ENCODE data around the gene SLC17A8.

The SLC17A8 gene

GRCh38 chr12:100395811-100396210, 38.9 kb downstream of the SLC17A8 start:
- no peak for TF ChIP-seq TCF4 (CRISPR knock-in tag; IDR thresholded peaks at IDR 0.05; ENCODE audit: borderline replicate concordance)
- TF ChIP-seq ARNTL (CRISPR knock-in tag; IDR thresholded peaks at IDR 0.05; ENCODE audit: borderline replicate concordance, low read depth): no peak
- TF ChIP-seq CSDC2 (CRISPR knock-in tag; IDR thresholded peaks at IDR 0.05): no peak
- TF ChIP-seq TSHZ2 (CRISPR knock-in tag; IDR thresholded peaks at IDR 0.05): no peak
- TF ChIP-seq ZC3H10 (CRISPR knock-in tag; IDR thresholded peaks at IDR 0.05): no peak
- no peak for TF ChIP-seq PATZ1 (CRISPR knock-in tag; IDR thresholded peaks at IDR 0.05; ENCODE audit: borderline replicate concordance)
- no peak for TF ChIP-seq OSR1 (CRISPR knock-in tag; IDR thresholded peaks at IDR 0.05)
- no peak for TF ChIP-seq ESRRG (CRISPR knock-in tag; IDR thresholded peaks at IDR 0.05)
- no peak for TF ChIP-seq ZNF8 (CRISPR knock-in tag; IDR thresholded peaks at IDR 0.05)
- no peak for TF ChIP-seq BACH2 (CRISPR knock-in tag; IDR thresholded peaks at IDR 0.05; ENCODE audit: borderline replicate concordance)
- no peak for TF ChIP-seq GLIS3 (CRISPR knock-in tag; IDR thresholded peaks at IDR 0.05)
- no peak for TF ChIP-seq PPARA (CRISPR knock-in tag; IDR thresholded peaks at IDR 0.05; ENCODE audit: borderline replicate concordance)
- TF ChIP-seq ZFP3 (CRISPR knock-in tag; IDR thresholded peaks at IDR 0.05): no peak
- TF ChIP-seq POU6F1 (CRISPR knock-in tag; IDR thresholded peaks at IDR 0.05; ENCODE audit: borderline replicate concordance, low read depth): no peak
- no peak for ATAC-seq

GRCh38 chr12:100398307-100398706, 41.4 kb downstream of the SLC17A8 start:
- TF ChIP-seq TOX (CRISPR knock-in tag; IDR thresholded peaks at IDR 0.05; ENCODE audit: borderline replicate concordance): no peak
- TF ChIP-seq ZFP3 (CRISPR knock-in tag; IDR thresholded peaks at IDR 0.05): no peak
- TF ChIP-seq PATZ1 (CRISPR knock-in tag; IDR thresholded peaks at IDR 0.05; ENCODE audit: borderline replicate concordance): no peak
- no peak for TF ChIP-seq RARB (CRISPR knock-in tag; IDR thresholded peaks at IDR 0.05)
- no peak for TF ChIP-seq ISL1 (CRISPR knock-in tag; IDR thresholded peaks at IDR 0.05)
- TF ChIP-seq CREB5 (CRISPR knock-in tag; IDR thresholded peaks at IDR 0.05; ENCODE audit: low read depth): no peak
- no peak for ATAC-seq

GRCh38 chr12:100399095-100399494, 42.2 kb downstream of the SLC17A8 start:
- peak; percentile 86 for ATAC-seq
- TF ChIP-seq ZFP30 (CRISPR knock-in tag; IDR thresholded peaks at IDR 0.05) (no peak), CREB5 (CRISPR knock-in tag; IDR thresholded peaks at IDR 0.05; ENCODE audit: low read depth) (no peak), ISL1 (CRISPR knock-in tag; IDR thresholded peaks at IDR 0.05) (no peak), RARB (CRISPR knock-in tag; IDR thresholded peaks at IDR 0.05) (no peak), BACH2 (CRISPR knock-in tag; IDR thresholded peaks at IDR 0.05; ENCODE audit: borderline replicate concordance) (no peak), OSR1 (CRISPR knock-in tag; IDR thresholded peaks at IDR 0.05) (no peak), TSHZ2 (CRISPR knock-in tag; IDR thresholded peaks at IDR 0.05) (no peak), POU6F1 (CRISPR knock-in tag; IDR thresholded peaks at IDR 0.05; ENCODE audit: borderline replicate concordance, low read depth) (no peak), TOX (CRISPR knock-in tag; IDR thresholded peaks at IDR 0.05; ENCODE audit: borderline replicate concordance) (no peak), ARNTL (CRISPR knock-in tag; IDR thresholded peaks at IDR 0.05; ENCODE audit: borderline replicate concordance, low read depth) (no peak), CSDC2 (CRISPR knock-in tag; IDR thresholded peaks at IDR 0.05) (no peak), PPARA (CRISPR knock-in tag; IDR thresholded peaks at IDR 0.05; ENCODE audit: borderline replicate concordance) (no peak), ZNF565 (CRISPR knock-in tag; conservative IDR thresholded peaks at IDR 0.05; ENCODE audit: low read depth) (no peak), GLIS3 (CRISPR knock-in tag; IDR thresholded peaks at IDR 0.05) (no peak)

All from SK-N-SH treated with all-trans-retinoic acid at 6 μM for 48 hours (cell line).